Stimulated activated CD4-positive, alpha-beta T cell treated with anti-CD3 and anti-CD28 coated beads, Interleukin-4, amount 100 ng/mL, for 24 hours (primary cell): ENCODE data around the gene RORC.
"Not testable (repeated sequence)": the region's sequence is repeated elsewhere in the genome, so short reads cannot be mapped to it uniquely, and the experiment has no call there.

Experiments
- DNase-seq: peaks from one replicate; pipeline ENCODE4 v3.0.0-alpha.2; 2020

The RORC gene

GRCh38 chr1:151768351-151769066, 63.1 kb downstream of the RORC start:
- not testable (repeated sequence) for DNase-seq

GRCh38 chr1:151763990-151764389, 67.6 kb downstream of the RORC start:
- no peak for DNase-seq

DNA sequence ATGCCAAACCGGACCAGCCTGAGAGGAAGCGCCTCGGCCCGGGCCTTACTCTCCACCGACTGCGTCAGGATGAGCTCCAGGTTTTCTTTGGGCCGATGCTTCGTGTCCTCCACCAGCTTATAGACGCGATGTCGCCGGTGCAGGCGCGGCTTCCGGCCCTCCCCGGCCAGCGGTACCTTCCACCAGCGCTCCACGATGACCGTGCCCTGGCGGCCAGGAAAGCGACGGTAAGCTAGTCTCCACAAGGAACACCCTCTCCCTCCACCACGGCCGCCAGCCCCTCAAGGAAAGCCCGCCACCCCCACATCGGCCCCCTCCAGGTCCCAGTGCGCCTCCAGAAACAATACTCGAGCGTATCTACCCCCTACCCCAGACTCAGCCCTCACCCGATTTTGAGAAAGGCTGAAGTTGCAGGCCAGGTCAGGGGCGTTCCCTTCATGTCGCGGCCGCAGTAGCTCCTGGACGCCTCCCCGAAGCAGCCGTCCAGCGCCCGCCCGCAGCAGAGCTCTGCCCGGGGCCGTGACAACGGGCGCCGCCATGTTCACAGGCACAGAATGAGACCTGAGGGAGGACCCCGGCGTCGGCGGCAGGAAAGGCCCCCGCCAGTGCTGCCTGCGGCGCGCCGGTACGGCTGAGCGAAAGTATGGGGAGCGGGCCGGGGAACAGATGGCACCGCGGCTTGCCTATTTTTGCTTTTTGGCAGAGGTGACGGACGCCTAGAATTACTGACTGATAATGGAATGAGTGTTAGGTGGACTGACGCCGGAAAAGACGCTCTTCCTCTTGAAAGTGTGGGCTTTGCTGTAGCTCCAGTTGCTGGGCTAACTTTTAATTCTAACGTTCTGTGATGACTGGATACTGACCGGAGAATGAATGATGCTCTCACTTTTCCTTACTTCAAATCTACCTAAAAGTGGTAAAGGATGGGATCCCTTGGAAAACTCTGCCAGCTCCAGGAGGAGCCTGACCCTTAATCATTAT, 68.4 kb downstream of the RORC start, which contains the start of gene MRPL9:
Gene MRPL9 (minus strand): TSS at position 556 of the 981 bp plus-strand sequence. CDS start 17 bp downstream, at position 539.
- peak; percentile 87 for DNase-seq

DNA sequence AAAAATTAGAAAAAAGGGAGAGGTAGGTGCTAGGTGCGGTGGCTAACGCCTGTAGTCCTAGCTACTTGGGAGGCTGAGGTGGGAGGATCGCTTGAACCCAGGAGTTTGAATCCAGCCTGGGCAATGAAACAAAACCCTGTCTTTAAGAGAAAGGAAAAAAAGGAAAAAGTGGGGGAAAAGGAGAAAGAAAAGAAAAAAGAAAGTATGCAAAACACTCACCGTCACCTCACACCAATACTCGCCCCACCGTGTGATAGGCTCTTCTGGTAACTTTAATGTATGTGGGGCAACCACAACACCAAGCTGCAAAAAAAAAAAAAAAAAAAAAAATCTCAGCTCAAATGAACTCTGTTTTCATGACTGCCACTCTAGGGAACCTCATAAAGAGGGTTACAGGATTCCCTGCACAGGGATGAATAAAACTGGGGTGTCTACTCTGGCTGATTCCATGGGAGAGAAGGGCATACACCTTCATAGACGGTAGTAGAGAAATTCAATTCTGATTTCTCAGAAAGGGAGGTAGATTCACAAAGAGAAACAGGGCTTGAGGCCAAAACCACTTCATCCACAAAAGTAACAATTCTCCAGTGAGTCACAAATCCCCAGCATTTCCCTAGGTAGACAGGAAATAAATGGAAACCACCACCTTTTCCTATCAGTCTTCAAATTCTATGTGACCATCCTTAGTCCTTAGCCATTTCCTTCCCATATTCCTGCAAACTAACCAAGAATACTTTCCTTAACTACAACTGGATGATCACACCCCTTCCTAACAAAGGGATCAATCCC, 70.8 kb downstream of the RORC start:
- no peak for DNase-seq

DNA sequence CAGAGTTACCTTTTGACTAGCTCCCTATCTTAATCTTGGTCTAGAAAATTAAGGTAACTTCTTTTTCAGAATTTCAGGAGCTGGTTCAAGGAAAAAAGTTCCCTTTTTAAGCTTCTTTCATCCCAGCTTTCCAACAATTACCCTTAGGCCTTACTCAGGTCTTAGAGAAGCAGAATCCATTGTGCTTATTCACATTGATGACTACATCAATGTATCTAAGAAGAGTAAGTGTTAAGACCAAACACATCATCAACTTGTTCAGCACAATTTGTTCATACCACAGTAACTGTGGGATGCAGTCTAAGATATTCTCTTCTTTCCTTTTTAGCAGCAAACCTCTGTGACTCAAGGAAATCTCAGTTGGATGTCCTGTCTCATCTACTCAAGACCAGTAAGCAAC, 72.4 kb downstream of the RORC start:
- no peak for DNase-seq

- DNase-seq, result no peak
Observed at GRCh38 chr1:151756291-151756690, 75.3 kb downstream of the RORC start.
